Stimulated activated CD8-positive, alpha-beta memory T cell treated with anti-CD3 and anti-CD28 coated beads, Interleukin-15, amount 100 ng/mL, for 1 hour (primary cell): ENCODE measurements around the gene RBM8A.
A peak's percentile ranks its signal among the peaks of the same experiment; 100 is the strongest.

Experiments
- DNase-seq: peaks from one replicate; pipeline ENCODE4 v3.0.0-alpha.2; 2020; ENCODE audit warnings: low read depth

Gene RBM8A

GRCh38 chr1:145916745-145917144 lies 10.5 kb downstream of the RBM8A start:
- no peak for DNase-seq

- no peak for DNase-seq
Observed at GRCh38 chr1:145912128-145912641, 15.1 kb downstream of the RBM8A start.

DNA sequence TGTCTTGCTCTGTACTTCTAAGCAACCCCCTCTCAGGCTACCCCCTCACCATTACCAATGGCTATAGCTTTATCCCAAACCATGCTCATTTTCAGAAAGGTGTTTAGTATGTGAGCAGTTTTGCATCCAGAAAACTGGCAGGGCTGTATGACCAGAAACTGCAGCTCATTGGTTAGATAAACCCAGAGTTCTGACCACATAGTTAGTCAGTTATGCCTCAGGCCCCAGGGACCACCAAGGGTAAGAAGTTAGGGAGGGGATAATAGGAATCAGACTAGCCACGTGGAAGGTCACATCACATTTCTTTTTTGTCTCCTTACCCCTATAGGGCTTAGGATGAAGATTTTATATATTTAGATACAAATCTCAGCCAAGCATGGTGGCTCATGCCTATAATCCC lies 18.6 kb downstream of the RBM8A start:
- no peak for DNase-seq

DNA sequence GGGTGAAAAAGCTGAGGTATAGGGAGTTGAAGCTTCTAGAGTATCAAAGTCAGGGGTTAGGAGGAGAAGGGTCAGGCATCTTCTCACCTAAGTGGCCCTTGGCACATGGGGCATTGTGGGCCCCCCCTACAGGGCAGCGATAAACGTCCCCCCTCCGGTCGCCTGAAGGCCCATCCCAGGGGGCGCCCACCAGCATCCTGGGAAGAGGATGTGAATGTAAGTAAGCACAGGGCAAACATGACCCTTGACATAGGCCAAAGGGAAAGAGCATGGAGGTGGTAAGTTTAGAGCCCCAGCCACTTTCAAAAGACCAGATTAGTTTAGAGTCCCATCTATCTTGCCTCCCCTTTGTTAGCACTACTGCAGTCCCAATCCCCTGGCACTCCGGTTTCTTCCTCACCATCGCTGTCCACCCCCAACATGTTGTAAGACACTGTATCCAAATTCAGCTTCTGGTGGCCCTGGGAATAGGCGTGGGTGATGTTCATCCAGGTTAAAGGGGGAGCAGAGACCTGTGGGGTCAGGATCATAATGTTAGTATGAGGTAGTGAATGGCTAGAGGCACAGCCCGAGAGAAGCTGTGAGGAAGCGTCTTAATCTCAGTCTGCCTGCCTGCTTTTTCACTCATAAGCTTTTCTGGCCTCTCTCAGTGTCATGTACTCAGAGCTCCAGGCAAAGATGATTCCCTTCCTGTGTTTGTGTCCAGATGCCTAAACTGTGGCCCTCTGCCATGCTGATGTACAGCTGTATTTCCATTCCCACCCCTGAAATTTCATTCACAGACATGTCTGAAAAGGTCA lies 20.1 kb downstream of the RBM8A start:
- no peak for DNase-seq

- DNase-seq: no peak
Observed at GRCh38 chr1:145901312-145902021, 25.8 kb downstream of the RBM8A start.

DNA sequence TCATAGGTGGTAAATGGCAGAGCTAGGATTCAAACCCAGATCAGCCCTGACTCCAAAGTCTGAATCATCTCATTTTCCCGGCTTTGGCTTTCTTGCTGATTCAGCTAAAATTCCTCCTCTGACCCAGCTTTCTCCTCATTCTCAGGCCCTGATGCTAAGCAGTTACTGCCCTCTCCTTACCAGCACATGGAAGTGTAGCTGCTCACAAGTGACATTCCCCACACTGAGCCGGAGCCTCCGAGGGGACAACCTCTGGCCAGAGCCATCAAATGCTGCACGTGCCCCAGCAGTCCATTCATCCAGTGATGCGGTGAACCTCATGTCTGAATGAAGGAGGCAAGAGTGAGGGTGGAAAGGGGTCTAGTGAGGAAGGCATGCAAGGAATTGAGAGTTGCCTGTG lies 28.5 kb downstream of the RBM8A start:
- no peak for DNase-seq

DNA sequence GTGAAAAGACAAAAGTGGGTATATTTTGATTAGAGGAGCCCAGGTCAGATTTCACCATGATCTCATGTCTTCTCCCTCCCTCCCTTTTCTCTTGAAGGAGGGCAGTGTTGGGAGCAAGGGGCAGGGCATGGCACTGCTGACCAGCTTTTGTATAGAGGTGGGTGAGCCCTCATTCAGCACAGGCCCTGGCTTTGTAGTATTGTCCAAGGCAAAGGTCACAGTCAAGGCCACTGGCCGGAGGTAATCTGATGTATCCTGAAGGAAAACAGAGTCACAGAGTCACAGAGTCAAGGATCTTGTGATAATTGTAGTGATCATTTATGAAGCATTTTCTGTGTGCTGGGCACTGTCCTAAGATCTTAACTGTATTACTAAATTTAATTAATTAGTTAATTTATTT lies 29.3 kb downstream of the RBM8A start:
- no peak for DNase-seq

DNA sequence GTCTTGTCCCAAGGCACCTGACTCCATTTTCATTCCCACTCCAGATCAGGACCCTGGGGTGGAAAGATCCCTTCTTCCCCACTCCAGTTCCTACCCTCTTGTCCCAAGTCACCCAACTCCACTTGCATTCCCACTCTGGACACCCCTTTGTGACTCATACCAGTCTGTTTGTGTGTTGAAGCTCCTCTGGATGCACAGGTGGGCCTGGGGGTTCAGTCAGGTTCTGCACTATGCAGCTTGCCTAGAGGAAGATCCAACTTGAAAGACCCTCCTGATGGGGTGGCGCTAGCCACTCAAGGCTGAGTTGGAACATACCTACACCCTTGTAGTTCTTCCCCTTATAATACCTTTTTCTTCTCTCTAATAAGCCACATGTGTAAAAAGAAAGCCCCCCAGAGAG lies 31.8 kb downstream of the RBM8A start:
- DNase-seq: no peak

DNA sequence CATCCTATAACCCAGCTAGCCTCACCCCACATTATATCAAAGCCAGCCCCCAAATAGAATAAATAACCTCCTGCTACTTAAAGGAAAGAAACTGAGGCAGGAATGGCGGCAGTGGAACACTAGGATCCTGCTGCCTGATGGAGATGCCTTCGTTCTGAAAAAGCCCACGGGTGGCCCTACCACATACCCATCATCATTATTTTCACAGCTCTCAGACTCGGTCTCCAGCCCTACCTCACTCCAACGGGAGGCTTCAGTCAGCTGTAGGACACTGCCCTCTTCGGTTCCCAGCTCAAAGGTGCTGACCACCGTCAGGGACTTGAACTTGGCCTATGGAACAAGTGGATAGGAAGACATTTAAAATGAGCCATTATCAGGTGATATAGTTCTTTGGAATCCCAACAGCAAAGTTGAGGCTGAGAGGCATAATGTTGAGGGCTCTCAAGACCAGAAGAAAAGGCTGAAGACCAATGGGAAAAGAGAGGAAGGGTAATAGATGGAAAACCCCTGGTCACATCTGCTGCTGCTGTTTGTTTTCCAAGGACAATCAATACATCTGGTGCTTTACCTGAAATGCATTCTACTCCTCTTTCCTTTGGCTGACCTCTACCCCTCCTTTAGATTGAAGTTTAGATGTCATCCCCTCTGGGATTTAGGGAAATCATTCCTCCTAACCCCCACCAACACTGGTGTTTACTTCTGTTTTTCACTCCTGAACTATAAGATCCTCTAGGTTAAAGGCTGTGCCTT lies 33.8 kb downstream of the RBM8A start:
- no peak for DNase-seq

DNA sequence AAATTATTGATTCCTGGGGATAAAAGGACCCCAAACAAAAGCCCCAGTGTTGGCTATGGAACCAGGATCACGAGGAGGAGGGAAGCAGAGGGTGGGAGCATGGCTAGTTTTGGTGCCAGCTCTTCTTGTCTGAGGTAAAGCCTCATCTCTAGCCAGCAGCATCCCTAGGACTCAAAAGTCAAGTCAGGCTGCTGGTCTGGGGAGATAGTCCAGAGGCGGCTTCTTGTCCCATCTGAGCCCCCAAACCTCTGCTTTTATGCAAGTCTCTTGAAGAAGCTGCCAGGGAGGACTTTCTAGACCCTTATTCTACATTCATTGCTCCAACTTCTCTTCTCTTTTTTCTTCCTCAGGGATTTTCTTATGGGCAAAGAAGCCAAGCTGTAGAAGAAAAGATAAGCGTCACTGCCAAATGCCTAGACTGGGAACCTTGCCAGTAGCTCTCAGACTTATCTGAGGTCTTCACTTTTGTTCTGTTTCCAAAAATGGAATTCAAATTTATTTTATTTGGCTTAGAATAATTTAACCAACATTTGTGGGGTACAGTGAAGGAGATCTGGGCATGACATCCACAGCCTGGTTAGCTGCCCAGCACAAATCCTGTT lies 34.7 kb downstream of the RBM8A start:
- DNase-seq: no peak

DNA sequence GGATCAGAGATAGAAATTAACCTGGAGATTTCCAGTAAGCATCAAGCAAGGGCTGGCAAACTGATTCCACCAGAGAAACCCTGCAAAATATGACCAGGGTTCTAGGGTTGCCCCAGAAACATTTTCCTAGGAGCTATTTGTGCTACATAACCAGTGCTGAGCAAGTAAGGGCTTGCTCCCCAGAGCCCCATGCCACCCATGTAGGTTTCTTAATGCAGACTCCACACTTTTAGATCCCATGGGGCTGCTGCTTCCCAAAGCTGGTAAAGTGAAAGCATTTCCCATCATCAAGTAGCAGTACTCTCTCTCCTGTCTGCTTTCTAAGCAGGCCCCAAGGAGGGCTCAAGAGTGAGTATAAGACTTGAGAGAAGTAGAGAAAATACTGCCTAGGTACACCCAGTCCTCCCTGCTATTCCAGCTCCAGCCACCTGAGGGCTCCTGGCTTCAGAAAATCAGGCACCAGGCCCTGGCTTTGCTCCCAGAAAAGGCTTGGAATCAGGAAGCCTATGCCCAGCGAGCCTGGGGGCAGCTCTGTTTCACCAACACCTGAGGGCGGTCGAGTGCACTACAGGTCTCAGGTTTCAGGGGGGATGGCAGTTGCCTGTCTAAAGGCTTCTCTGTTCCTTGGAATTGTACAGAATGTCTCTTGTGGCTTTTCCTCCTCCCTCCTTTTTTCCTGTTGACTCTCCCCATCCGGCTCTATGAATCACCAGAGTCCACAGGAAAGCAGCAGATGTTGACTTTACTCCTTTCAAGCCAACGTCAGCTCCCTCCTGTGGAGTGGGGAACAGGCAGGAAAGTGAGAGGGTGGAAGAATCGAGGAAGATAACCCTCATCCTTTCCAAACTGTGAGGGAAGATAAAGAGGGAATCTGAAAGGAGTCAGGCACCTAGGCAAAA lies 35.4 kb downstream of the RBM8A start:
- peak; percentile 15 for DNase-seq

DNA sequence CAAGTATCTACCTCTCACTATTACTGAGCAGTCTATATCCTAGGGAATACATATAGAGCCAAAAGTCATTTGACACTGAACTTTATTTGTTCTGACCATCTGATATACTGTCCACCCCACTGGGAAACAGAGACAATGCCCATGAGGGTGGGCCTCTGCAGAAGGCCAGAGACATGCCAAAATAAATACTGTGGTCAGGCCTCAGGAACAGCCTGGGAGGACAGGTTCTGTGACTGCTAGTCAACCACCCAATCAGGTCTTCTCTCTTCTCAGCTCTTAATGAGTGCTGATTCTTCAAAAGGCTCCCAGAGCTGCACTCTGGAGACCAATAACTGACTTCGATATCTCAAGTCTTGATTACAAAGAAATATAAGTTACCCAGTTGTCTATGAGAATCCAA lies 36.1 kb downstream of the RBM8A start:
- DNase-seq: no peak

DNA sequence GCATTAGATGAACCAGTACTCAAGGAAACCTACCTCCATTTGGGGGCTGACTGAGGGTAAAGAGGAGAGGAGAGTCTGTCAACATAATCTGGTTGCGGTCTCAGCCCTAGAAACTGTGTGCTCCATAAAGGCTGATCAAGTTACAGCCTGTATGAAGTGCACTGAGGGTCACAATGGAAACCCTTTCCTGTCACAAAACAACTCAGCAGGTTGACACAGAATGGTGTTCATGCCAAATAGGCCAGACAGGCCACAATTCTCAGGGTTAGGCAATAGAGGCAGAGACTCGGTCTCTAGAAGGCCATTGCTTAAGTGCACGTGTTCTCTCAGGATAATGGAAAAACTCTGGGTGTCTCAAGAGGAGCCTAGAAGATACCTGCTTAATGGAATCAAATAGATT lies 37.6 kb downstream of the RBM8A start:
- DNase-seq: no peak

DNA sequence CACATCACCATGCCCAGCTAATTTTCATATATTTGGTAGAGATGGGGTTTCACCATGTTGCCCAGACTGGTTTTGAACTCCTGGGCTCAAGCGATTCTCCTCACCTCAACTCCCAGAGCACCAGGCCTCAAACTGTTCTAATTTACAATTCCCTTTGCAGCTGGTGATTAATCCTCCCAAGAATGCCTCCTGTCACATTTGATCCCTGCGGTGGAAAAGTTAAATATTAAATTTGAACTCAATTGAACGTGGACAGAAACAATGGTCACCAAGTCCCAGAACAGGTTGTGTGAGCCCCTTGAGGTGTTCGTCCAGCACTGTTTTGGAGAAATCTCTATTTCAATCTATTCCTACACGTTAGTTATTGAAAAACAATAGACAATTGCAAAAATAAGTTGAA lies 39.7 kb downstream of the RBM8A start:
- no peak for DNase-seq

GRCh38 chr1:145886816-145887215 lies 40.5 kb downstream of the RBM8A start:
- no peak for DNase-seq

DNA sequence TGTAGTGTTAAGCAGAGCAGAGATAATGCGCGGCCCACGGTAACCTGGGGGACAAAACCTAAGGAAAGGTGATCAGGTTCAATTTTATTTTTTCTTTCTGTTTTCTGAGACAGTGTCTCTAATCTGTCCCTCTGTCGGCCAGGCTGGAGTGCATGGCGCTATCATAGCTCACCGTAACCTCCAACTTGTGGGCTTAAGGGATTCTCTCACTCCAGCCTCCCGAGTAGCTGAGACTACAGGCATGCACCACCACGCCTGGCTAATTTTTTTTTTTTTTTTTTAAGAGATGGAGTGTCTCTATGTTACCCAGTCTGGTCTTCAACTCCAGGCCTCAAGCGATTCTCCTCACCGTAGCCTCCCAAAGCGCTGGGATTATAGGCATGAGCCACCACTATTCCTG lies 40.9 kb downstream of the RBM8A start:
- DNase-seq: no peak

GRCh38 chr1:145885738-145886287 lies 41.5 kb downstream of the RBM8A start, which contains the start of gene ANKRD35:
ANKRD35 (minus strand) TSS chr1:145885866; CDS start chr1:145885758, 108 bp downstream.
- DNase-seq: peak; percentile 73

- DNase-seq: no peak
Observed at GRCh38 chr1:145884675-145885074, 42.6 kb downstream of the RBM8A start.

- DNase-seq: no peak
Observed at GRCh38 chr1:145879775-145880174, 47.5 kb downstream of the RBM8A start.

DNA sequence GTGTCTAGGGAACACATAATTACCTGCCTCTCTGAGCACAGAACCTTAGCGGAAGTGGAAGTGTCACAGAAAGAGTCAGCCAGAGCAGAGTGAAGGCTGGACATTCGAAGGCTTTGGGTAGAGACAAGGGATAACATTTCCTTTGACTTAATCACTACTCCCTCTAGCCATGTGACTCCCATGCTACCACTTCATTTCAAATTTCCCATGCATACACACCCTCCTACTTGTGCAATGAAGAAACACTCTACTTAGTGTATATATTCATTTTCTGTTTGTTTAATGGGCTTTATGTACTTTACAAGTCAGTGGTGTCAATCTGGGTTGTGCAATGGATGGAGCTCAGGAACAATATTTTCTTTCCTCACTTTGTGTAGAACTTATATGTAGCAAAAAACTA lies 48.6 kb downstream of the RBM8A start:
- no peak for DNase-seq
